Fibroblast of mammary gland (primary cell): ENCODE results near the gene KRTAP6-2.

Experiments used
- DNase-seq: peaks from one replicate; pipeline ENCODE4 v3.0.0-alpha.2; 2010; ENCODE audit warnings: low read depth
- H3K4me3 ChIP-seq: 2 replicates; pipeline ENCODE4 v1.5.1; 2011; ENCODE audit warnings: low read depth, mild to moderate bottlenecking, low read length, moderate library complexity; ENCODE audit not compliant: control insufficient read depth
- CTCF ChIP-seq: conservative IDR thresholded peaks from 2 replicates; pipeline ENCODE4 v1.5.1; 2011; ENCODE audit warnings: low read depth, low read length, inconsistent platforms; ENCODE audit not compliant: control insufficient read depth, insufficient read depth

Gene KRTAP6-2

GRCh38 chr21:30561957-30562356, 36.7 kb downstream of the KRTAP6-2 start:
- no peak for TF ChIP-seq CTCF
- no peak overlapping the region for H3K4me3 ChIP-seq

GRCh38 chr21:30561264-30561895, 37.3 kb downstream of the KRTAP6-2 start, which contains the start of gene KRTAP19-7:
KRTAP19-7 (minus strand) TSS chr21:30561314; CDS start chr21:30561289, 25 bp downstream.
- DNase-seq = no peak
- no peak for TF ChIP-seq CTCF
- H3K4me3 ChIP-seq = no peak within 1 kb of the TSS

More at GRCh38 chr21:30561957-30562356, 36.7 kb downstream of the KRTAP6-2 start:
- DNase-seq = no peak

- no peak for DNase-seq
- H3K4me3 ChIP-seq = no peak overlapping the region
- TF ChIP-seq CTCF = no peak
These were observed 43.6 kb downstream of the KRTAP6-2 start for GRCh38 chr21:30555095-30555494.

- no peak for DNase-seq
- no peak for TF ChIP-seq CTCF
These were observed 45.9 kb downstream of the KRTAP6-2 start for GRCh38 chr21:30552782-30553181.

More at GRCh38 chr21:30552782-30553181, 45.9 kb downstream of the KRTAP6-2 start:
- H3K4me3 ChIP-seq = no peak overlapping the region
